ENCODE data around the gene DACT1. TPM values are rescaled to one million over a fixed set of nuclear protein-coding genes. Genes with fewer than 3 reads are reported as not detected.
"Not testable (repeated sequence)": the region's sequence is repeated elsewhere in the genome, so short reads cannot be mapped to it uniquely, and the experiment has no call there.

Gene DACT1
- 0.03 TPM in 1 of 2 replicates, not detected in the other for total RNA-seq (2014; rRNA removed; shearing (Covaris generic))

- DNase-seq (ENCODE audit: low spot score), result peak; percentile 61
- in situ Hi-C loops (cut with HindIII; ENCODE audit: low sequenced_read_pairs), result no loop called here
Observed at GRCh38 chr14:58637391-58638230, at the start of gene DACT1. Gene DACT1 (plus strand): TSS chr14:58637962. CDS start chr14:58638203, 241 bp downstream.

GRCh38 chr14:58588321-58588720, 49.4 kb upstream of the DACT1 start:
- DNase-seq (ENCODE audit: low spot score); in situ Hi-C loops (cut with HindIII; ENCODE audit: low sequenced_read_pairs): not testable (repeated sequence)

- no peak for DNase-seq (ENCODE audit: low spot score)
- in situ Hi-C loops (cut with HindIII; ENCODE audit: low sequenced_read_pairs), result no loop called here
Observed at GRCh38 chr14:58593977-58594376, 43.8 kb upstream of the DACT1 start.

- in situ Hi-C loops (cut with HindIII; ENCODE audit: low sequenced_read_pairs), result no loop called here
- no peak for DNase-seq (ENCODE audit: low spot score)
Observed at GRCh38 chr14:58597041-58597440, 40.7 kb upstream of the DACT1 start.

- DNase-seq (ENCODE audit: low spot score), result no peak
- in situ Hi-C loops (cut with HindIII; ENCODE audit: low sequenced_read_pairs), result no loop called here
Observed at GRCh38 chr14:58598028-58598803, 39.5 kb upstream of the DACT1 start.

GRCh38 chr14:58598804-58599525, 38.8 kb upstream of the DACT1 start:
- in situ Hi-C loops (cut with HindIII; ENCODE audit: low sequenced_read_pairs), result no loop called here
- no peak for DNase-seq (ENCODE audit: low spot score)

GRCh38 chr14:58599707-58600106, 38.1 kb upstream of the DACT1 start:
- in situ Hi-C loops (cut with HindIII; ENCODE audit: low sequenced_read_pairs), result no loop called here

GRCh38 chr14:58605465-58605864, 32.3 kb upstream of the DACT1 start:
- in situ Hi-C loops (cut with HindIII; ENCODE audit: low sequenced_read_pairs), result no loop called here
- no peak for DNase-seq (ENCODE audit: low spot score)

More at GRCh38 chr14:58599707-58600106, 38.1 kb upstream of the DACT1 start:
- no peak for DNase-seq (ENCODE audit: low spot score)

- in situ Hi-C loops (cut with HindIII; ENCODE audit: low sequenced_read_pairs), result no loop called here
- DNase-seq (ENCODE audit: low spot score), result no peak
Observed at GRCh38 chr14:58607131-58607951, 30.4 kb upstream of the DACT1 start.

GRCh38 chr14:58607952-58608317, 29.8 kb upstream of the DACT1 start:
- in situ Hi-C loops (cut with HindIII; ENCODE audit: low sequenced_read_pairs), result no loop called here

GRCh38 chr14:58617619-58618018, 20.1 kb upstream of the DACT1 start:
- no peak for DNase-seq (ENCODE audit: low spot score)
- in situ Hi-C loops (cut with HindIII; ENCODE audit: low sequenced_read_pairs), result no loop called here

More at GRCh38 chr14:58607952-58608317, 29.8 kb upstream of the DACT1 start:
- DNase-seq (ENCODE audit: low spot score), result no peak

- in situ Hi-C loops (cut with HindIII; ENCODE audit: low sequenced_read_pairs), result no loop called here
- no peak for DNase-seq (ENCODE audit: low spot score)
Observed at GRCh38 chr14:58620011-58620410, 17.8 kb upstream of the DACT1 start.

GRCh38 chr14:58625438-58625837, 12.3 kb upstream of the DACT1 start:
- DNase-seq (ENCODE audit: low spot score), result no peak
- in situ Hi-C loops (cut with HindIII; ENCODE audit: low sequenced_read_pairs), result no loop called here

- no peak for DNase-seq (ENCODE audit: low spot score)
- in situ Hi-C loops (cut with HindIII; ENCODE audit: low sequenced_read_pairs), result no loop called here
Observed at GRCh38 chr14:58626431-58626831, 11.3 kb upstream of the DACT1 start.

- in situ Hi-C loops (cut with HindIII; ENCODE audit: low sequenced_read_pairs), result no loop called here
- DNase-seq (ENCODE audit: low spot score), result no peak
Observed at GRCh38 chr14:58628406-58628805, 9.4 kb upstream of the DACT1 start.

GRCh38 chr14:58629281-58629680, 8.5 kb upstream of the DACT1 start:
- DNase-seq (ENCODE audit: low spot score), result no peak
- in situ Hi-C loops (cut with HindIII; ENCODE audit: low sequenced_read_pairs), result no loop called here

- no peak for DNase-seq (ENCODE audit: low spot score)
- in situ Hi-C loops (cut with HindIII; ENCODE audit: low sequenced_read_pairs), result no loop called here
Observed at GRCh38 chr14:58631732-58632131, 6.0 kb upstream of the DACT1 start.

GRCh38 chr14:58633831-58634230, 3.9 kb upstream of the DACT1 start:
- in situ Hi-C loops (cut with HindIII; ENCODE audit: low sequenced_read_pairs), result no loop called here
- no peak for DNase-seq (ENCODE audit: low spot score)
